Urothelium cell line (cell line): ENCODE data around the gene SCP2.

Source experiments
- DNase-seq: peaks from one replicate; pipeline ENCODE4 v3.0.0; 2011; ENCODE audit warnings: low spot score, mixed read lengths
- FAIRE-seq: peaks from 2 replicates; lab custom pipeline; 2011; peaks lifted over from hg19 to GRCh38; lab: Jason Lieb, UNC

Gene SCP2

DNA sequence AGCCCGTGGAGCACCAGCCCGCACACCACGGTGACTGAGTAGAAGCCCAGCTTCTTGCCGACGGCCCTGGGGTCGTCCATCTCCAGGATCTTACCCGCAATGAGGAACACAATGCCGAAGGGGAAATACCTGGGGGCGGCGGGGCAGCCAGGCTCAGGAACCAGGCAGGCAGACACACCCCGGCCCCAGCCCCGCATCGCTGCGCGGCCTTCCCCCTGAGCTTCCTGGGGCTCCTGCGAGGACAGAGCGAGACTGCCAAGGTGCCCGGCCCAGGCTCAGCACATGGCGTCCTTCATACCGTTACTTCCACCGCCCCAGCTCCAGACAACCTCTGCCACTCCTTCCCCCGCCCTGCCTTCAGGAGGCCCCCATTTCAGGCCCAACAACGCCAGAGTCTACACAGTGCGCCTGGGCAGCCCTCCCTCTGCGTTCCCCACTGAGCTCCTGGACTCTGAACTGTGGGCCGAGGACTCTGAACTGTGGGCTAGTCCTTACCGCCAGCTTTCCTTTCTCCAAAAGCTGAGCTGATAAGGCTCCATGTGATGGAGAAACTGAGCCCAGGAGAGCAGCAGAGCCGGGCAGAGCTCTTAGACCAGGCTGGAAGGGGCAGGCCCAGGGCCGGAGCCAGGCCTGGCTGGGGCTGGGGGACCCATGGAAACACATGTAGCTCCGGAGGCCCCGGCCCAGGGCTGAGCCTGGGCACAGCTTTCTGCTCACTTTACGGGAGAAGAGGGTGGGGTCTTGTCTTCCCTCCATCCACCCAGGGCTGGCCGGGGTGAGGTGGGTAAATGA, 165.8 kb downstream of the SCP2 start:
- DNase-seq (no peak), FAIRE-seq (no peak)

- no peak for DNase-seq
- FAIRE-seq = no peak
These were observed 166.3 kb downstream of the SCP2 start for GRCh38 chr1:53093451-53093754.

DNA sequence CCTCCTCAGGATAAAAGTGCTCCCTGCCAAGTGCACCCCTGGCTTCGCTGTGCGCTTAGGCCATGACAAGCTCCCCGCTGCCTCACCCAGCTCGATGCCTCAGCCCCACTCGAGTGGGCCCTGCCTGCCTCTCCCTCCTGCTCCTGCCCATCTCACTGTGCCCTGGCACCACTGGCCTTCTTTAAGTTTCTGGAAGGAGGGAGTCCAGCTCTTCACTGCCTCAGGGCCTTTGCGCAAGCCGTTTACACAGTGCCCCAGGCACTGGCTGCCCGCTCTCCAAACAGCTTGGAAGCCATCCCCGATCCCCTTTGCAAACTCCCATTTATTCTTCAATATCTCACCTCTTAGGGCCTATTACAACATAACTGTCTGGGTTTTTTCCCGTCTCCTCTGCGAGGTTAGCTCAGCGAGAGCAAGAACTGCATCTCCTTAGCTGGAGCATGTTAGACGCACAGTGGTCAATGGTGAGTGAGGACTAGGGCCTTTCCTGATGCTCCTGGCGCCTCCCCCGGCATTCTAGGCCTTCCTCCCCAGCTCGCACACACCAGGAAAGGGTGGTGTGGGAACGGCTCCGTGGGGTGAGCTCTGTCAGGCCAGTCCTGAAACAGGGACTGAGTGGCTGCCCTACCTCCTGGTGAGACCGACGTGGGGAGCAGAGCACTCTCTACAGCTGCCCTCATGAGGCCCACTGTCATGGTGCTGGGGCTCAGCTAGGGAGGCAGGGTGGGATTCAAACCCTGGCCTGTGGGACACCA, 166.9 kb downstream of the SCP2 start:
- no peak for DNase-seq
- no peak for FAIRE-seq

GRCh38 chr1:53094533-53094919, 167.4 kb downstream of the SCP2 start:
- DNase-seq = no peak
- no peak for FAIRE-seq
